Heart right ventricle (tissue), 16 donors: ENCODE results near the gene TXNRD1. TPM values are rescaled to one million over a fixed set of nuclear protein-coding genes. Genes with fewer than 3 reads are reported as not detected.
A peak's percentile ranks its signal among the peaks of the same experiment; 100 is the strongest.

Source experiments
- ATAC-seq, 8 donors: fragments of 200-7000 bp; cut with Tn5 transposase; one replicate each; pipeline ENCODE4 v1.9.1; 2020; ENCODE audit warnings: mild to moderate bottlenecking in 8 of 8, moderate library complexity in 8 of 8, moderate number of reproducible peaks in 1 of 8
- DNase-seq, 2 donors: peaks; one replicate each; pipeline ENCODE4 v3.0.0-alpha.2; 2020
- H3K27ac ChIP-seq, 10 donors: fragments of 200-600 bp; sonication (generic) in 2 of 10; one replicate each; pipeline versions ENCODE4 v1.5.0 to v1.8.0; 2020 to 2022; ENCODE audit warnings: mild to moderate bottlenecking in 3 of 10
- H3K27me3 ChIP-seq, 7 donors: fragments of 200-600 bp; one replicate each; pipeline ENCODE4 v1.8.0; 2021 to 2022; ENCODE audit warnings: mild to moderate bottlenecking in 2 of 7
- H3K36me3 ChIP-seq, 9 donors: fragments of 200-600 bp; sonication (generic) in 1 of 9; one replicate each; pipeline versions ENCODE4 v1.5.0 to v1.8.0; 2020 to 2022; ENCODE audit warnings: mild to moderate bottlenecking in 2 of 9
- H3K4me1 ChIP-seq, 9 donors: fragments of 200-600 bp; sonication (generic) in 1 of 9; one replicate each; pipeline versions ENCODE4 v1.5.0 to v1.8.0; 2020 to 2022; ENCODE audit warnings: mild to moderate bottlenecking in 4 of 9
- H3K4me3 ChIP-seq, 10 donors: fragments of 200-600 bp; sonication (generic) in 2 of 10; one replicate each; pipeline versions ENCODE4 v1.5.0 to v1.8.0; 2020 to 2022; ENCODE audit warnings: mild to moderate bottlenecking in 7 of 10, moderate library complexity in 2 of 10
- H3K9me3 ChIP-seq, 11 donors: fragments of 200-600 bp in 10 of 11; sonication (generic) in 2 of 11; one replicate each; pipeline versions ENCODE4 v1.5.0 to v1.8.0; 2013 to 2022; ENCODE audit warnings: mild to moderate bottlenecking in 2 of 11, control low read depth in 1 of 11, moderate library complexity in 1 of 11
- CTCF ChIP-seq, 9 donors: fragments of 200-600 bp; sonication (generic) in 2 of 9; IDR thresholded peaks; one replicate each; pipeline versions ENCODE4 v1.5.0 to v1.8.0; 2021 to 2022; ENCODE audit warnings: antibody characterized with exemption in 9 of 9, mild to moderate bottlenecking in 5 of 9, moderate library complexity in 1 of 9
- WGBS, 2 donors: extraction: QIAGEN DNeasy Blood & Tissue Kit; methylation state at CpG; one replicate each; pipeline ENCODE4 v1.1.7; 2013; ENCODE audit warnings: inconsistent platforms in 1 of 2; 5-methylcytosine and 5-hydroxymethylcytosine counted together
- intact Hi-C, 10 donors: fragments of 100-400 bp; cut with DNase I; formaldehyde crosslinking; loops; one replicate each; pipeline versions ENCODE4 v1.11.1 to v1.14.2; 2022
- polyA plus RNA-seq, 2 donors: library from polyadenylated mRNA; stranded (reverse); fragments of 200-250 nt; gene quantifications; one replicate each; pipeline ENCODE4 v1.2.3, GENCODE V29; 2013
- total RNA-seq, 10 donors: library from RNA; stranded (reverse); fragmentation: NEBNext Ultra II Directional in 3 of 10; extraction: Animal tissue kit (Norgen Biotek cat#: 25700) in 3 of 10; gene quantifications; one replicate each; pipeline versions ENCODE4 v1.2.1 to v1.2.4, GENCODE V29; 2021 to 2023
- donor health status: Arrhythmogenic right ventricular cardiomyopathy.
- donor health status: ischemic (EF 13 %, LVEDD 7.1; RV severe dilation, severe dysfunction).
- donor health status: healthy with polysubstance abuse.
- donor health status: DM: no; HTN: yes; CAD: no.
- donor health status: DM: no; HTN: no; CAD: no.
- donor health status: ischemic (EF 25% LVEDD 6.9; RV normal size, moderate dysfunction).
- donor health status: ischemic (EF 25% LVEDD 5.7; RV mildly dilated, moderate dysfunction).
- donor health status: healthy.
- donor health status: DM: yes; HTN: yes; CAD: no.
- donor health status: Ischemic cardiomyopathy.
- donor health status: ischemic (EF 35%, LVEDD 5.7; RV mildly dilated, moderate dysfunction).
- donor health status: nonischemic (EF 11% LVEDD 7.7; RV severe dilation, severe dysfunction).
- donor health status: DM: yes; HTN: yes; CAD: no.
- donor health status: PGD.
- donor health status: ischemic (EF 29% LVEDD 5.4; RV normal size, mild dysfunction).
- donor health status: nonischemic (EF 23%, LVEDD 6.1; RV moderate dilation, normal function).

Gene TXNRD1
- total and polyA plus RNA-seq, 12 donors = 20.6 to 113 (median 79.5) TPM

- no peak for DNase-seq
- 92% methylated on average over 3 of the region's 3 CpGs for WGBS, 2 donors
- H3K27me3 ChIP-seq = no peaks in the 10 kb centered on the region
These were observed 124.1 kb downstream of the TXNRD1 start for GRCh38 chr12:104339663-104340062.

GRCh38 chr12:104340177-104340576 lies 124.6 kb downstream of the TXNRD1 start:
- peak overlapping the region in 1 of 10 donors; percentile 37 for H3K27ac ChIP-seq

More at GRCh38 chr12:104339663-104340062, 124.1 kb downstream of the TXNRD1 start:
- intact Hi-C loops = no loop called here
- H3K9me3 ChIP-seq = no peaks in the 10 kb centered on the region
- no peak for TF ChIP-seq CTCF (IDR thresholded peaks at IDR 0.05)
- H3K4me1 ChIP-seq = peaks cover 0 to 30% (median 11%) of the 10 kb centered on the region in 9 donors
- H3K36me3 ChIP-seq = peaks cover 0 to 100% (median 43%) of the 10 kb centered on the region in 9 donors
- no peak overlapping the region for H3K27ac ChIP-seq
- H3K4me3 ChIP-seq = no peak overlapping the region
- no peak for ATAC-seq

GRCh38 chr12:104340925-104341611 lies 125.5 kb downstream of the TXNRD1 start:
- Histone ChIP-seq H3K27me3 (no peaks in the 10 kb centered on the region), H3K27ac (peak overlapping the region in 2 of 10 donors; percentile 18 to 37), H3K4me3 (no peak overlapping the region), H3K36me3 (peaks cover 0 to 100% (median 36%) of the 10 kb centered on the region in 9 donors), H3K9me3 (no peaks in the 10 kb centered on the region), H3K4me1 (peaks cover 0 to 43% (median 21%) of the 10 kb centered on the region in 9 donors)
- ATAC-seq (peak in 1 of 8 donors; percentile 31), DNase-seq (no peak)
- TF ChIP-seq CTCF (IDR thresholded peaks at IDR 0.05) = no peak
- intact Hi-C loops = no loop called here
- WGBS, 2 donors = 72 to 75% methylated on average over 6 of the region's 6 CpGs

More at GRCh38 chr12:104340177-104340576, 124.6 kb downstream of the TXNRD1 start:
- DNase-seq (no peak), ATAC-seq (peak in 1 of 8 donors; percentile 35)
- TF ChIP-seq CTCF (IDR thresholded peaks at IDR 0.05) = no peak
- Histone ChIP-seq H3K4me3 (no peak overlapping the region), H3K9me3 (no peaks in the 10 kb centered on the region), H3K27me3 (no peaks in the 10 kb centered on the region), H3K4me1 (peaks cover 0 to 35% (median 16%) of the 10 kb centered on the region in 9 donors), H3K36me3 (peaks cover 0 to 100% (median 40%) of the 10 kb centered on the region in 9 donors)
- intact Hi-C loops = no loop called here
- WGBS, 2 donors = 81 to 93% methylated on average over 1 of the region's 1 CpG

- peaks cover 0 to 43% (median 21%) of the 10 kb centered on the region in 9 donors for H3K4me1 ChIP-seq
- 94 to 97% methylated on average over 2 of the region's 2 CpGs for WGBS, 2 donors
- H3K4me3 ChIP-seq = no peak overlapping the region
- peaks cover 0 to 100% (median 29%) of the 10 kb centered on the region in 9 donors for H3K36me3 ChIP-seq
- no peak for TF ChIP-seq CTCF (IDR thresholded peaks at IDR 0.05)
- DNase-seq (no peak), ATAC-seq (no peak)
- no peaks in the 10 kb centered on the region for H3K27me3 ChIP-seq
- intact Hi-C loops = no loop called here
- H3K27ac ChIP-seq = no peak overlapping the region
- no peaks in the 10 kb centered on the region for H3K9me3 ChIP-seq
These were observed 126.6 kb downstream of the TXNRD1 start for GRCh38 chr12:104342147-104342546.
